Fibroblast of villous mesenchyme (primary cell): Measurements from ENCODE around the gene DCDC2B. TPM values are rescaled to one million over a fixed set of nuclear protein-coding genes. Genes with fewer than 3 reads are reported as not detected.

Source experiments
- DNase-seq: peaks from one replicate; pipeline ENCODE4 v3.0.0-alpha.2; 2010; ENCODE audit warnings: low read depth
- H3K4me3 ChIP-seq: 2 replicates; pipeline ENCODE4 v1.5.1; 2011; ENCODE audit warnings: low read depth, mild to moderate bottlenecking, low read length
- total RNA-seq: library from RNA; depleted of rRNA; stranded (reverse); fragments of >200 nt; gene quantifications from 2 replicates; pipeline ENCODE4 v1.2.3, GENCODE V29; 2012
- TF ChIP-seq, protein P1 (sequence below): IDR thresholded peaks from 2 replicates; pipeline ENCODE4 v1.5.1; 2012; ENCODE audit warnings: low read depth, mild to moderate bottlenecking, low read length; ENCODE audit not compliant: insufficient read depth

Gene DCDC2B
- total RNA-seq, 1 donor: not detected

DNA sequence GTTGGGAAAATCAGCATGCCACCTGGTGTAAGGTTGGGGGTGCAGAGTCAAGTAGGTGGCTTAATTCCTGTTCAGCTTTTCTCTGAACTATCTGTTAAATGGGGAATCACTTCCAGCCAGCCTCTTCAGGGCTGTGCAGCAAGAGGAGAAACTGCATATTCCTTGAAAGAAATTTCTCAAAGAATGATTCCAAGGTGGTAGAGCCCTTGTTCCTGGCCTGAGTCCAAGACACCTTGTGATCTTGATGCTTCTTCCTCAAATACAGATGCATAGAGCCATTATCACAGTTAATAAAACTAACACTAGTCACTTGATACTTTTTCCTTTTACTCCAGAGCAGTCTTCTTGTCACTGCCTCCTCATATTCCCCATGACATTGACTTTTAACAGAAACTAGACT is 24.2 kb upstream of the DCDC2B start:
- TF ChIP-seq, protein P1, sequence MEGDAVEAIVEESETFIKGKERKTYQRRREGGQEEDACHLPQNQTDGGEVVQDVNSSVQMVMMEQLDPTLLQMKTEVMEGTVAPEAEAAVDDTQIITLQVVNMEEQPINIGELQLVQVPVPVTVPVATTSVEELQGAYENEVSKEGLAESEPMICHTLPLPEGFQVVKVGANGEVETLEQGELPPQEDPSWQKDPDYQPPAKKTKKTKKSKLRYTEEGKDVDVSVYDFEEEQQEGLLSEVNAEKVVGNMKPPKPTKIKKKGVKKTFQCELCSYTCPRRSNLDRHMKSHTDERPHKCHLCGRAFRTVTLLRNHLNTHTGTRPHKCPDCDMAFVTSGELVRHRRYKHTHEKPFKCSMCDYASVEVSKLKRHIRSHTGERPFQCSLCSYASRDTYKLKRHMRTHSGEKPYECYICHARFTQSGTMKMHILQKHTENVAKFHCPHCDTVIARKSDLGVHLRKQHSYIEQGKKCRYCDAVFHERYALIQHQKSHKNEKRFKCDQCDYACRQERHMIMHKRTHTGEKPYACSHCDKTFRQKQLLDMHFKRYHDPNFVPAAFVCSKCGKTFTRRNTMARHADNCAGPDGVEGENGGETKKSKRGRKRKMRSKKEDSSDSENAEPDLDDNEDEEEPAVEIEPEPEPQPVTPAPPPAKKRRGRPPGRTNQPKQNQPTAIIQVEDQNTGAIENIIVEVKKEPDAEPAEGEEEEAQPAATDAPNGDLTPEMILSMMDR: no peak
- no peak for DNase-seq
- H3K4me3 ChIP-seq: no peak overlapping the region

DNA sequence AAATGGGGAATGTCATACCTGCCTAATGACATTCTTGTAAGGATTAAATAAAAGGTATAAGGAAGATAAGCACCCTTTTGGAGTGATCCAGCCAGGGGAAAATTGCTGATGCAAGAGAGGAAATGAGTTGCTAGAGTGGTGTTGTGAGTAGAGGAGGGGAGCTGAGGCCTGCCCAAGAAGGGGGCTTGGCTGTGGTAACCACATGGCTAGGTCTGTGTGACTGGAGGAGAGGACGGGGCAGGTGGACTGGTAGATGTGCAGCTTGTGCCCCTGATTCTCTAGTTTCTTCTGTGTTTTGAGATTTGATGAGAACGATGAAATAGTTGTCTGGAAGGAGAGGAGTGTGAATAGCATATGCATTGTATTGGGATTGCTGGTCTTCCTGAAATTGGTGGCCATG is 22.8 kb upstream of the DCDC2B start:
- TF ChIP-seq, protein P1: no peak
- DNase-seq: no peak
- H3K4me3 ChIP-seq: no peak overlapping the region

DNA sequence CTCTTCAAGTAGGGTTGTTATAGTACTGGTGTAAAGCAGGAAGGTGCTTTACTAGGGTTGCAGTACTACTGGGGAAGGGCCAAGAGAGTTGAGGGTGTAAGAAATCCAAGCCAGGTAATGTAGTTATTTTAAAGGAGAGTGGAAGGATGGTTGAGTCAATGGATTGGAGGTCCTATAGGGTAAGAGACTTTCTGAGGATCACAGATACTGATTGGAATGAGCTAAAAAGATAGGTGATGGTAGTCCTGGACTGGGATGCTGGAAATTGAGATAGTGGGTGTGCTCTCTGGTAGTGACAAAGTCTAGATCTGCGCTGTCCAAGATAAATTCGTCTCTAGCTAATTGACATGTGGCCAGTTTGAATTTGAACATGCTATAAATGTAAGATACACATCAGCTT is 22.4 kb upstream of the DCDC2B start:
- TF ChIP-seq, protein P1: no peak
- H3K4me3 ChIP-seq: no peak overlapping the region
- no peak for DNase-seq

DNA sequence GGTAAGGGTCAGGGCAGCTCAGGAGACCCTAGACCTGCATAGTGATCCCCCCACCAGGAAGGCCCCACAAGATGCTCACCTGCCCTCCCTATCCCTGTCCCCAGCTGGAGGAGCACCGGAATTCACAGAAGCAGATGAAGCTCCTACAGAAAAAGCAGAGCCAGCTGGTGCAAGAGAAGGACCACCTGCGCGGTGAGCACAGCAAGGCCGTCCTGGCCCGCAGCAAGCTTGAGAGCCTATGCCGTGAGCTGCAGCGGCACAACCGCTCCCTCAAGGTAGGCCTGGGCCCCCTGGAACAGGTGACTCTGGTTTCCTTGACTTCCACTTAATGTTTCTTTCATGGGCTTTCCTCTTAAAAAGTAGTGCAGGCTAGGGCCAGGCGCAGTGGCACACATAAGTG is 21.0 kb upstream of the DCDC2B start:
- TF ChIP-seq, protein P1: no peak
- no peak overlapping the region for H3K4me3 ChIP-seq
- DNase-seq: no peak

DNA sequence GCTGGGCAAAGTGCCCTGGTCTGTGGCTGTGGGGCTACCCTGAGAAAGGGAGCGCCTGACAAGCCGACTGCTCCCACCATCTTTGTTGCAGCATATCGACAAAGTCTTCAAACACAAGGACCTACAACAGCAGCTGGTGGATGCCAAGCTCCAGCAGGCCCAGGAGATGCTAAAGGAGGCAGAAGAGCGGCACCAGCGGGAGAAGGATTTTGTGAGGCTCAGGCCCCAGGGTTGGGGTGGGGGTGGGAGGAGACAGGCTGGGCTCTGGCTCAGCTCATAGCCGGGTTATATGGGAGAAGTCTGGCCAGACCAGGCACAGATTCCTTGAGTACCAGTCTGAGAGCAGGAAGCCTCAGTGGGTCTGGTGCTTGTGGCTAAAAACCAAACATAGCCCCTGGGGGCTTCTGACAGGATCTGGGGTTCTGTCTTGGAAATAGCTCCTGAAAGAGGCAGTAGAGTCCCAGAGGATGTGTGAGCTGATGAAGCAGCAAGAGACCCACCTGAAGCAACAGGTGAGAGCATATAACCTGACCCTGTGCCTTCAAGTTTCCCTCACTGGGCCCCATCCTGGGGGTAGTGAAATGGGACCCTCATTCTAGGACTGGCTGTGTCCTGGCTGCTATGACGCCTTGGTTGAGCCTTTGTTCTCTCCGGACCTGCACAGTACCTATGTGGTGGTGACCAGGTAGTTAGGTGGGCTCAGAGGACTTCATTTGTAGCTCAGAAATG is 16.5 kb upstream of the DCDC2B start:
- no peak overlapping the region for H3K4me3 ChIP-seq
- TF ChIP-seq, protein P1: no peak
- DNase-seq: no peak

DNA sequence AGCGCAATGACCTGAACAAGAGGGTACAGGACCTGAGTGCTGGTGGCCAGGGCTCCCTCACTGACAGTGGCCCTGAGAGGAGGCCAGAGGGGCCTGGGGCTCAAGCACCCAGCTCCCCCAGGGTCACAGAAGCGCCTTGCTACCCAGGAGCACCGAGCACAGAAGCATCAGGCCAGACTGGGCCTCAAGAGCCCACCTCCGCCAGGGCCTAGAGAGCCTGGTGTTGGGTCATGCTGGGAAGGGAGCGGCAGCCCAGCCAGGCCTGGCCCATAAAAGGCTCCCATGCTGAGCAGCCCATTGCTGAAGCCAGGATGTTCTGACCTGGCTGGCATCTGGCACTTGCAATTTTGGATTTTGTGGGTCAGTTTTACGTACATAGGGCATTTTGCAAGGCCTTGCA is 13.9 kb upstream of the DCDC2B start:
- no peak overlapping the region for H3K4me3 ChIP-seq
- DNase-seq: no peak
- TF ChIP-seq, protein P1: no peak

DNA sequence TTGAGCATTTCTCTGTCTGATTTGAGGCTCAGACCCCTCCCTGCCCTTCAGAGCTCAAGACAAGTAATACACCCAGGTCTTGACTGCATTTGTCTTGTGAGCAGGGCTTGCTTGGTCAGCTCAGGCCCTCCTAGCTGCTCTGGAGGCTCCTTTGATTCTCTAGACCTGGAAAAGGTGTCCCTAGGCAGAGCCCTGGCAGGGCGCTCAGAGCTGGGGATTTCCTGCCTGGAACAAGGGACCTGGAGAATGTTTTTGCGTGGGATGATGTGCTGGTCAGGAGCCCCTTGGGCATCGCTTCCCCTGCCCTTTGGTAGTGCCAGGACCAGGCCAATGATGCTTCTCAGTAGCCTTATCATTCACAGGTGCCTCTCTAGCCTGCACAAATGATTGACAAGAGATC is 13.4 kb upstream of the DCDC2B start:
- H3K4me3 ChIP-seq: no peak overlapping the region
- DNase-seq: no peak
- TF ChIP-seq, protein P1: no peak
